A673 (cell line): ENCODE results near the gene CYP24A1. TPM values are rescaled to one million over a fixed set of nuclear protein-coding genes. Genes with fewer than 3 reads are reported as not detected.

Source experiments
- BruUV-seq: library from RNA; stranded (reverse); fragments of 400-500 nt; replicated peaks from 2 replicates; lab custom pipeline; 2021; lab: Mats Ljungman, UMichigan
- CTCF ChIA-PET: fragments of 300-600 bp; sonication (Branson Sonifier 250); formaldehyde crosslinking; loops from one replicate; lab custom pipeline; 2022; ENCODE audit warnings: antibody characterized with exemption; lab: Charles Lee
- POLR2A ChIA-PET: fragments of 300-600 bp; sonication (Branson Sonifier 250); formaldehyde crosslinking; loops from one replicate; lab custom pipeline; 2022; ENCODE audit warnings: antibody characterized with exemption; ENCODE audit not compliant: low non-redundant PET; lab: Charles Lee
- DNase-seq: peaks from one replicate; pipeline ENCODE4 v3.0.0-alpha.2; 2015; ENCODE audit warnings: low spot score
- H3K27ac ChIP-seq: fragments of 200-600 bp; sonication (generic); 2 replicates; pipeline ENCODE4 v1.5.1; 2016; ENCODE audit warnings: mixed run types, low read depth, mild to moderate bottlenecking, mixed read lengths, antibody characterized with exemption, low read length; ENCODE audit not compliant: poor library complexity, severe bottlenecking
- H3K27me3 ChIP-seq: fragments of 200-600 bp; sonication (generic); replicated peaks from 2 replicates; pipeline ENCODE4 v1.6.1; 2017; ENCODE audit warnings: mixed run types, low read depth, mild to moderate bottlenecking, mixed read lengths, antibody characterized with exemption, low read length; ENCODE audit not compliant: insufficient read depth, poor library complexity
- H3K36me3 ChIP-seq: fragments of 200-600 bp; sonication (generic); 2 replicates; pipeline ENCODE4 v1.6.1; 2016; ENCODE audit warnings: mixed run types, mild to moderate bottlenecking, mixed read lengths, antibody characterized with exemption, low read length; ENCODE audit not compliant: insufficient read depth, poor library complexity, severe bottlenecking
- H3K4me1 ChIP-seq: fragments of 200-600 bp; sonication (generic); 2 replicates; pipeline ENCODE4 v1.6.1; 2017; ENCODE audit warnings: mixed run types, mild to moderate bottlenecking, mixed read lengths, antibody characterized with exemption, low read length; ENCODE audit not compliant: insufficient read depth, poor library complexity, severe bottlenecking
- H3K4me3 ChIP-seq: fragments of 200-600 bp; sonication (generic); 2 replicates; pipeline ENCODE4 v1.5.1; 2016; ENCODE audit warnings: low read depth, mixed run types, mild to moderate bottlenecking, mixed read lengths, low read length; ENCODE audit not compliant: poor library complexity, severe bottlenecking
- H3K9me3 ChIP-seq: fragments of 200-600 bp; sonication (generic); 2 replicates; pipeline ENCODE4 v1.6.1; 2016; ENCODE audit warnings: mixed run types, low read depth, mild to moderate bottlenecking, mixed read lengths, antibody characterized with exemption, low read length; ENCODE audit not compliant: poor library complexity, severe bottlenecking
- EZH2 ChIP-seq: fragments of 200-600 bp; sonication (generic); IDR thresholded peaks from 2 replicates; pipeline ENCODE4 v1.6.1; 2017; ENCODE audit warnings: borderline replicate concordance, low read depth, mild to moderate bottlenecking, mixed read lengths, antibody characterized with exemption, low read length; ENCODE audit not compliant: poor library complexity, severe bottlenecking
- intact Hi-C: fragments of 100-400 bp; cut with micrococcal nuclease; formaldehyde crosslinking; loops from one replicate; pipeline ENCODE4 v1.10.0; 2022; ENCODE audit not compliant: unreplicated experiment
- total RNA-seq: library from RNA; stranded (reverse); gene quantifications from 2 replicates; pipeline ENCODE4 v1.2.3, GENCODE V29; 2021
- TF ChIP-seq, protein P1 (sequence below): fragments of 300-800, 200-600 bp; sonication (generic); conservative IDR thresholded peaks from 2 replicates; pipeline ENCODE4 v1.5.1; 2017; ENCODE audit warnings: low read depth, mild to moderate bottlenecking, antibody characterized with exemption, low read length, moderate library complexity, mixed read lengths

CYP24A1 gene
- total RNA-seq, 1 experiment from 2014 or later = 0.56 TPM

DNA sequence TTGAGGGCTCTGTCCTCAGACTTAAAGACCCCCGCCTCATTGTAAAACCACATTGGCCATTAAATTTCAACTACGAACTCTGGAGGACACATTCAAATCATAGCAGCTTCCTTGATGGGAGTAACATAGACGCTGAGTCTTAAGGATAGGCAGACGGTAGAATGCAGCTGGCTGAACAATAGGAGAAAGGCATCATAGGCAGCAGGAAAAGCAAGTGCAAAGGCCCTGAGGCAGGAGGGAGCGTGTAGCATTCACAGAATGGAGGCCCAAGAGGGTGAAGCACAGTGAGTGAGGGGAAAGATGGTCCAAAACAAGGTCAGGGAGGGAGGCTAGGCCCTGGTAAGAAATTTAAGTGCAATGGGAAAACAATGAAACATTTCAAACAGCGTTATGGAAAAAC, 25.5 kb upstream of the CYP24A1 start:
- Histone ChIP-seq H3K36me3 (no peaks in the 10 kb centered on the region), H3K4me3 (no peak overlapping the region), H3K27me3 (no peaks in the 10 kb centered on the region), H3K27ac (no peak overlapping the region), H3K9me3 (no peaks in the 10 kb centered on the region), H3K4me1 (no peaks in the 10 kb centered on the region)
- intact Hi-C loops = loop anchor here (1.0 to 10.0 kb wide), 3 partner anchors 103 to 624 kb away; no protein-coding TSS in a partner anchor
- ChIA-PET POLR2A (no interaction called here), CTCF (interaction anchor here (0.6 to 1.4 kb wide), 3 partner anchors 101 to 166 kb away, joined by 3 to 7 read pairs (median 4); no protein-coding TSS in a partner anchor)
- no peak for DNase-seq
- no TSS peak for BruUV-seq
- TF ChIP-seq, protein P1, sequence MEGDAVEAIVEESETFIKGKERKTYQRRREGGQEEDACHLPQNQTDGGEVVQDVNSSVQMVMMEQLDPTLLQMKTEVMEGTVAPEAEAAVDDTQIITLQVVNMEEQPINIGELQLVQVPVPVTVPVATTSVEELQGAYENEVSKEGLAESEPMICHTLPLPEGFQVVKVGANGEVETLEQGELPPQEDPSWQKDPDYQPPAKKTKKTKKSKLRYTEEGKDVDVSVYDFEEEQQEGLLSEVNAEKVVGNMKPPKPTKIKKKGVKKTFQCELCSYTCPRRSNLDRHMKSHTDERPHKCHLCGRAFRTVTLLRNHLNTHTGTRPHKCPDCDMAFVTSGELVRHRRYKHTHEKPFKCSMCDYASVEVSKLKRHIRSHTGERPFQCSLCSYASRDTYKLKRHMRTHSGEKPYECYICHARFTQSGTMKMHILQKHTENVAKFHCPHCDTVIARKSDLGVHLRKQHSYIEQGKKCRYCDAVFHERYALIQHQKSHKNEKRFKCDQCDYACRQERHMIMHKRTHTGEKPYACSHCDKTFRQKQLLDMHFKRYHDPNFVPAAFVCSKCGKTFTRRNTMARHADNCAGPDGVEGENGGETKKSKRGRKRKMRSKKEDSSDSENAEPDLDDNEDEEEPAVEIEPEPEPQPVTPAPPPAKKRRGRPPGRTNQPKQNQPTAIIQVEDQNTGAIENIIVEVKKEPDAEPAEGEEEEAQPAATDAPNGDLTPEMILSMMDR = no peak
- TF ChIP-seq EZH2 = no peak

DNA sequence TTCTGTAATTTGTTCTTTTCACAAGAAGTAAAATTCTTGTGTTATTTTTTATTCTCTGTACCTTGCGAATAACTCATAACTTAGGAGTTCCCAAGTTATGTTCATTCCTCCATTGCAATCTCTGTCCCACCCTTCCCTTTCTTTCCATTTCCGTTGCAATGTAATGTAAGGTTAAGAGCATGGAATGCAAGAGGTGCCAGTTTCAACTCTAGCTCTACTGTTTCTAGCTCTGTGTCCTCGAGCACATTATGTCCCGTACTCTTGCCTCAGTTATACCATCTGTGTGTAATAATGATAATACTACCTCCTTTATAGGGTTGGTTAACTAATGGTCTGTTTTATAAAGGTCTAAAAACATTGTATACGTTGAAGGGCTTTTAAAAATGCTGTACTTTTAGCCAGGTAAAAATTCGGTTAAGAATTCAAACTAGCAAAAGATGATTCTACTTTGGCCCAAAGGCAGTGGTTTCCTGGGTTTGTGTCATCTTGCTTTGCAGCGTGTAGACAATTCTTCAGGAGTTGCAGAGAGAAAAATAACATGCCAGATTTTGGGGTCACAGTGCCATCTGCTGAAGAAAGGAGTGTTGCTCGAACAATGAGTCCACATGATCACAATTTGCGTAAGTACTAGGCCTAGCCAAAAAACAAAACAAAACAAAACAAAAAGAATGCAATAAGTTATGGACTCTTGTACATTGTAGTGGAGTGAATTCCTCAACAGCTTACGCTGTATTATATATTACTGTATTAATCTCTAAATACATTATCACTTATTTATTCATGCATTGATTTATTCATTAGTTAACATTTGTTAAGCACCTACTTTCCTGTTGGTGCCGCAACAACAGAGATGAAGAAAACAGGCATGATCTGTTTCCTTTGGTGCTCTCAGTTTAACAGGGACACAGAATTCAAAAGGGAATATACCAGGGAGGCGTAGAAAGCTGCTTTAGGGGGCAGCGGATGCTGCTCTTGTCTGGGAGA, 24.1 kb upstream of the CYP24A1 start:
- BruUV-seq = no TSS peak
- Histone ChIP-seq H3K36me3 (no peaks in the 10 kb centered on the region), H3K27ac (no peak overlapping the region), H3K4me1 (no peaks in the 10 kb centered on the region), H3K4me3 (no peak overlapping the region), H3K9me3 (no peaks in the 10 kb centered on the region), H3K27me3 (no peaks in the 10 kb centered on the region)
- intact Hi-C loops = loop anchor here (5.0 to 10.0 kb wide), 2 partner anchors 256 to 623 kb away; no protein-coding TSS in a partner anchor
- ChIA-PET POLR2A (no interaction called here), CTCF (interaction anchor here (0.7 kb wide), 1 partner anchor 101 kb away, joined by 3 read pairs; no protein-coding TSS in a partner anchor)
- DNase-seq = peak; percentile 73
- TF ChIP-seq, protein P1 = peak; percentile 61
- no peak for TF ChIP-seq EZH2

DNA sequence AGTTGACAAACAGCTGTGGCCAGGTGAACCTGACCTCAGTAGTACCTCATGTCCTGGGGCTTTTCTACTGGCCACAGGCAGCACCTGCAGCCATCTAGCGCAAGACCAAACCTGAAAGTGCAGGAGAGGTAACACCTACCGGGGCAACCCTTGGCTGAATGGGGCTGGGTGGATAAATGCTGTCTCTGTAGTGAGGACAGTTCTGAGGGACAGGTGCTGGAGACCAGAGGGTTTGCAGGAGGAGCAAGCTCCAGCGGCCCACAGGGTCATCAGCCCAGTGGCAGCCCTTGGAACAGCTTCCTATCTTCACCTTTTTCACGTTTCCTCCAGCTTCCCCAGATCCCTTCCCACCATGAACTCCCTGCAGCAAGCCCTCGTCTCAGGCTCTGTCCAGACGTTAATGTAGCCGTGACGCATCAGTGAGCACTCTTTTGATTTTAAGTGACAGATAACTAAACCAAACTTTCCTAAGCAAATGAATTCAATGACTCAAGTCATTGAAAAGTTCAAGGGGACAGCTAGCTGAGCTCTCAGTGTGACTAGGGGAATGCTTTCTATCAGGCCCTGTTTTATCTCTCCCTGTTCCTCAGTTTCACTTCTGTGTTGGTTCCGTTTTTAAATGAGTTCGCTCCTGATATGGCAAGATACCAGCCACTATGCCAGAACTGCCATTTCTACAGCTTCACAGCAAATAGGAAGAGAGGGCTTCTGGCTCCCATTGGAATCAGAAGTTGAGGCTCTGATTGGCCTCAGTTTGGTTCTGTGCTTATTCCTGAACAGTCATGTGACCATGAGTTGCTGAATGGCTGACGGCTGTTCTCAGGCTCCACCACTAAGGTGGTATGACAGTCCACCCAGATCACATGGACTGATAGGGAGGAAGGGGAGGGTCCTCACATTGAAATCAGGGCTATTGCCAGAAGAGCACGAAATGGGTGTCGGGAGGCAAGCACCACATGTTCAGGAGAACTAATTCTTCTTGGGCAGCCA, 22.0 kb upstream of the CYP24A1 start:
- H3K9me3 ChIP-seq = no peaks in the 10 kb centered on the region
- TF ChIP-seq EZH2 = no peak
- TF ChIP-seq, protein P1 = no peak
- no peak overlapping the region for H3K4me3 ChIP-seq
- intact Hi-C loops = loop anchor here (5.0 to 10.0 kb wide), 2 partner anchors 253 to 621 kb away; no protein-coding TSS in a partner anchor
- CTCF ChIA-PET = no interaction called here
- H3K27ac ChIP-seq = no peak overlapping the region
- POLR2A ChIA-PET = no interaction called here
- no peaks in the 10 kb centered on the region for H3K4me1 ChIP-seq
- H3K36me3 ChIP-seq = no peaks in the 10 kb centered on the region
- no peak for DNase-seq
- BruUV-seq = no TSS peak
- H3K27me3 ChIP-seq = no peaks in the 10 kb centered on the region
